Occipital lobe (tissue), 2 donors: ENCODE results near the gene RIN2. TPM values are rescaled to one million over a fixed set of nuclear protein-coding genes. Genes with fewer than 3 reads are reported as not detected.
A peak's percentile ranks its signal among the peaks of the same experiment; 100 is the strongest.
"Not testable (repeated sequence)": the region's sequence is repeated elsewhere in the genome, so short reads cannot be mapped to it uniquely, and the experiment has no call there.

Experiments used
- DNase-seq: peaks from one replicate; lab custom pipeline; 2025; lab: John Stamatoyannopoulos, UW
- total RNA-seq: library from RNA; depleted of rRNA; stranded (reverse); fragments of >200 nt; gene quantifications from one replicate; pipeline ENCODE4 v1.2.3, GENCODE V29; 2014

Gene RIN2
- total RNA-seq, 1 donor from 2014 or later: 20.0 TPM

DNA sequence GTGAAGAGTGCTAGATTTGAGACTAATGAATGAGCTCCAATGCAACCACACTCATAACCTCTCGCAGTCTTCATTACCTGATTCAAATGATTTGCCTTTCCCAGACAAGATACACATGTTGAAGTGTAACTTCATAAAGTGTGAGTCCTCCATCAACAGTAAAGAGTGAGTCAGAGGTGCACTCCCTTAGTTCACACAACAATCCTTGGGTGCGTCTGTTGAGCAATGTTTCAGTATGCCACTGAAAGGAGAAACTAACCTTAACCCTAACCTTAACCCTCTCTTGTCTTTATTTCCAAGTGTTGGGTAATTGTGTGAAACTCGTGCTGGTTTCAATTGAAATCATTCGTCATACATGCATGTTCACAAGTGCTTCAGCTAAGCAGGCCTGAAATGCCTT lies 21.0 kb upstream of the RIN2 start:
- no peak for DNase-seq

DNA sequence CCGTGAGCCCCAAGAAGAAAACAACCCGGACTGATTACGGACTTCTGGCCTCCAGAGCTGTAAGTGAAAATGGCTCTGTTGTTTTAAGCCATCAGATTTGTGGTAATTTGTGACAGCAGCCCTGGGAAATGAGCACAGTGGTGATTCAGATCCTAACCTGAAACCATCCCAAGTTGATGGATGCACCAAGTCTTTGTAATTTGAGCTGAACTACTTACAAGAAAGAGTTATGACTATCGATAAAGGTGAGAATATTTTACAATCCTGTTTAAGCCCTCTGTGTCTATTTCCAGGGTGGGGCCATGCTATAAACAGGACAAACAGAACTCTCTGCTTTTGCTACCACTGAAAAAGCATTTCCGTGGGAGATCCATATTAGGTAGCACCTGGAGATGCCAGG lies 19.1 kb upstream of the RIN2 start:
- DNase-seq: no peak

DNA sequence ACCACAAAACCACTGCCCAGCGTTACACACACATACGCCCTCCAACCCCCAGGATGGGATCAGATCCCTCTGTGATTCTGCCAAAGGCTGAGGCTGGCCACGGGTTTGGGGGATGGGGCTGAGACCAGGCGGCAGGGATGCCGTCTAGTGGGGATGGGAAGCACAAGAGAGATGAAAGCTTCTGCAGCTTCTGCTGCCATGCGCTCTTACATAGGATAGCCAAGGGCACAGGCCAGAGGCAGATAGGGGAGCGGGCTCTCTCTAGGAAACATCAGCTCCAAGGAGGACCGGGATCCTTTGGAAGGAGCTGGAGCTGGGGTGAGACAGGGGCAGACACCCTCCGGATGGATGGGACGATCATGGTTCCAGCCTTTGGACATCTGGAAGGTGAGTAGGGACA lies 18.7 kb upstream of the RIN2 start:
- no peak for DNase-seq

DNA sequence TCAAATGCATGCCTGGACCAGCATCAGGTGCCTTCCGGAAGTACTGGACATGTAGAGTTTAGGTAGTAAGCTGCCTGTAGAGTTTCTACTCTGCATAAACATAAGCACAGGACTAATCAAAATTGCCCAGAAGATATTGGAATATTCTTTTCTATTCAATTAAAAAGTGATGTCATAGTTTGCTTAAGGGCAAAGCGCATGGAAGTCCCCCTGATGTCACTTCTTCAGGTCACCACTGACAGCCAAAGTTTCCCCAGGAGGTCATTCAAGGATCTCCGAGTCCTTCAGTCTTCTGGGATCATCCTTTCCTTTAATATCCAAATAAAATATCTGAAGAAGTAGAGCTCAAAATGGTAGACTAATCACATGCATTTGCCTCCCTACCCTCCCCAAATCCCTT lies 17.5 kb upstream of the RIN2 start:
- DNase-seq: no peak

DNA sequence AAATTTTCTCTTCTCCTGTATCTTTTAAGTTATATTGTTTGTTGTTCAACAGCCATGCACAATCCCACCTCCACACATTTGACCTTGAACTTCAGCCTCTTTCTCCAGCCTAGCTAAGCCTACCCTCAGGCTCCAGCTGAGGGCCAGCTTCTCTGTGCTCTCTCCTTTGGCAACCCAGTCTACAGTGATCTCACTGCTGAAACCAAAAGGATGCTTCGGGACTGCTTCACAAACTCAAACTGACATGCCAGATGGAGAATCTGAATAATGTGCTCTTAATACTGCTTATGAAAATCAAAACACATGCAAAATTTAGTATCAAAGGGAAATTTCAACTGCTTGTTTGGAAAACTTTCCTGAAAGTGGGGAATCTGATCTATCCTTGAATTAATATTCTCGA lies 16.1 kb upstream of the RIN2 start:
- DNase-seq: no peak

DNA sequence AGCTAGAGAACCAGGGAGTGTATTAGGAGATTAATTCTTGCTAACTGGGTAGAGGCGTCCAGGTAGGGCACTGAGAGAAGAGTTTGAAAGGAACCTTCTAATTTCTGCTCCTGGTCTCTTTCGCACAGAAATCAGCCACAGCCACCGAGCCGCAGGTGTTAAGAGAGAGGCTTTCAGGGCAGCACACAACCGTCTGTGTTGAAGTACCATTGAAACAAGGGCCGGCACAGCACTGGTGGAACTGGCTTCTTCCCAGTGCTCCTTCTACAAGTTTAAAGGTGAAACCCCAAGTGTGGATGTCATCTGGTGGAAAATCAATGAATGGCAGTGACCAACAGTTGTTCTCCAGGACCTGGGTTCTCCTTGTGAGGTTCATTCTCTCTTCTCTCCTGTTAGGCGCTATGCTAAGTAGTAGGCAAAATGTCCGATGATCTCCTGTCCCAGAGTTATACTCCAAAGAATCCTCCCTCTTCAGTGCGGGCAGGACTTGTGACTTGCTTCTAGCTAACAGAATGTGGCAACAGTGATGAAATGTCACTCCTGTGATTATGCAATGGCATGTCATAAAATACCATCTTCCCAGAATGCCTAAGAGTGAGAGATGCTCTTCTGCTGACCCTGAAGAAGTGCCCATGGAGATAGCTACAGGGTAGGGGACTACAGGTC lies 15.0 kb upstream of the RIN2 start:
- no peak for DNase-seq

DNA sequence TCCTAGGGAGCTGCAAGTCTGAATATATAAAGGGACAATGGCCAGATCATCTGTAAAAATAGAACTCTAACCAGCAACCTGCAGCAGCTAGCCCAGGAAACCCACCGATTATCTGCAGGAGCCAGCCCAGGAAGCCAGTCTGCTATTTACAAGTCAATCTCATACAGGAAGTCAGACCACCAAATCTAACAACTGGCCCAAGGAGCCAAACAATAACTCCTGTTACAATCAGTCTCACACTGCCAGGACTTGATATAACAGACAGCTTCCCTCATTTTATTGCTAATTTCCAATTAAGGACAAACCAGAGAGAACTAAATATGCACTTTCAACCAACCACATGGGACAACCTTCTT lies 14.4 kb upstream of the RIN2 start:
- DNase-seq: no peak

DNA sequence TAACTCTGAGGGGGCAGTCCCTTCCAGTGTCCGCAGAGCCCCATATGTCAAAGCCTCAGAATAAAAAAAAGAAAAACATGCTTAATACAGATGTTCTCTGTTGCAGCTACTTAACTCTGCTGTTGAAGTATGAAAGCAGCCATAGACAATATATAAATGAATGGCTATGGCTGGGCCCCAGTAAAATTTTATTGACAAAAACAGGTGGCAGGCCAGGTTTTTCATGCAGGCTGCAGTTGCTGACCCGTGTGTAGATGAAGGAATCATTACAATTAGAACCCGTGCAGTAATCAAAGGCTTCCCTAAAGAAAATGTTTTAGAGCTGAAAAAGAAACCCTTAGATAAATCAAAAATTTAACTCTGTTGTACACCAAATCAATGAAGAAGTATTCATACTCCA lies 13.0 kb upstream of the RIN2 start:
- DNase-seq: no peak

DNA sequence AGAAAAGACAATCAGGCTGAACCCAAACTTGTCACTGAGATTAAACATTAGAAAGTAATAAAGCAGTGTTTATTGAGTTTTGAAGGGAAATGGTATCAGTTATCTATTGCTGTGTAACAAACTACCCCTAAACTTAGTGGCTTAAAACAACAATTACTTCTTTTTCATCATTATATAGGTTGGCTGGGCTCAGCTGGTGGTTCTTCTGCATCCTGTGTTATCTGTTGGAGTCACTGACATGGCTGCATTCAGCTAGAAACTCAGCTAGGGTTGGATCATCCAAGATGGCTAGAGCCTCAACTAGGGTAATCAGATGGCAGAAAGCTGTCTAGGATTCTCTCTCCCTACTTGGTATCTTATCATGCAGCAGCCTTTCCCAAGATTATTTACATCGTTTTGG lies 12.5 kb upstream of the RIN2 start:
- no peak for DNase-seq

DNA sequence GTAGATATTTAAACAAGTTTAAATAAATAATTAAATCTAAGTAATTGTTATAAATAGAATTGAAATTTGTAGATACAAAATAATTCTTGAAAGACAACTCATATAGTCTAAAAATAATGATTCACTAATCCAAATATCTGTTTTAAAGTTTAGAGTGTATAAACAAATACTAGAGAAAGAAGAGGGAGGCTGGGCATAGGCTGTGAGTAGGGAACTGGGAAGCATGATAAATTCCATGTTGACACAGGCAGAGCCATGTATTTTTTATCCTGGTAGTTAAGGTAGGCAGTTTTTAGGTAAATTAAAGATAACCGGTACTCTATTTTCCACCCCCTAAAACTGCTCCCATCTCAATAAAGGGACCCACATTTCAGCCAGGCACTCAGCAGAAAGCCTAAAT lies 11.7 kb upstream of the RIN2 start:
- DNase-seq: no peak

DNA sequence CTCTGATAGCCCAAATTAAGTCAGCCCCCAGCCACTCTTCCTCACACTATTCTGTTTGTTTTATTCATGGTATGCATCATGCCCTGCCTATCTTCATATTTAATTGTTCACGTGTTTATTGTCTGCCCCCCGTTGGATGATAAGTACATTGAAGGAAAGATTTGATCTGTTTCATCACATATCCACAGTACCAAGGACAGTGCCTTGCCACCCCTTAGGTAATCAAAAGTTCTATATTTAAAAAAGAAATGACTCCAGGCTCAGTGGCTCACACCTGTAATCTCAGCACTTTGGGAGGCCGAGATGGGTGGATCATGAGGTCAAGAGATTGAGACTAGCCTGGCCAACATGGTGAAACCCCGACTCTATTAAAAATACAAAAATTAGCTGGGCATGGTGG lies 10.2 kb upstream of the RIN2 start:
- no peak for DNase-seq

DNA sequence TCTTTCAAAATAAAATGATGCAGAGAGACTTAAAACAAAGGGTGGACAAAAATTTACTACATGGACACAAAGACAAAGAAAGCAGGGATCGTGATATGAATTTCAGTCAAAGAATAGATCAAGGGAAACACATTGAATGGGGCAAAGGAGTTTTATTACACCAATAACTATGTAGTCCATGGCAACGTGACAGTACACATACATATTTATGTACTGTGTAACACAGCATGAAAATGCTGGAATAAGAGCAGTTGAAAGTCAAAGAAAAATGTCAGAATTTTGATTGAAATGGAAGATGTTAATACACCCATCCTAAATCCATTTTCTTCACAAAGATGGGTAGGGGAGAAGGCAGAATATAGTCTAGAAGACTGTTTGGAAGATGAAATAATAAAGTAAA lies 9.4 kb upstream of the RIN2 start:
- no peak for DNase-seq

DNA sequence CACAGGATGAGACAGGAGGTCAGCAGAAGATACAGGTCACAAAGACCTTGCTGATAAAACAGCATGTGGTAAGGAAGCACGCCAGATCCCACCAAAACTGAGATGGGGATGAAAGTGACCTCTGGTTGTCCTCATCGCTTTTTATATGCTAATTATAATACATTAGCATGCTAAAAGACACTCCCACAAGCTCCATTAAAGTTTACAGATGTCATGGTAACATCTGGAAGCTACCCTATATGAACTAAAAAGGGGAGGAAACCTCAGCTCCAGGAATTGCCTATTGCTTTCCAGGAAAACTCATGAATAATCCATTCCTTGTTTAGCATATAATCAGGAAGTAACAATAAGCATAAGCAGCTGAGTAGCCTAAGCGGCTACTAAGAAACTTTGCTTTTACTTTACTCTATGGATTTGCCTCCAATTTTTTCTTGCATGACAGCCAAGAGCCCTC lies 8.4 kb upstream of the RIN2 start:
- DNase-seq: no peak

DNA sequence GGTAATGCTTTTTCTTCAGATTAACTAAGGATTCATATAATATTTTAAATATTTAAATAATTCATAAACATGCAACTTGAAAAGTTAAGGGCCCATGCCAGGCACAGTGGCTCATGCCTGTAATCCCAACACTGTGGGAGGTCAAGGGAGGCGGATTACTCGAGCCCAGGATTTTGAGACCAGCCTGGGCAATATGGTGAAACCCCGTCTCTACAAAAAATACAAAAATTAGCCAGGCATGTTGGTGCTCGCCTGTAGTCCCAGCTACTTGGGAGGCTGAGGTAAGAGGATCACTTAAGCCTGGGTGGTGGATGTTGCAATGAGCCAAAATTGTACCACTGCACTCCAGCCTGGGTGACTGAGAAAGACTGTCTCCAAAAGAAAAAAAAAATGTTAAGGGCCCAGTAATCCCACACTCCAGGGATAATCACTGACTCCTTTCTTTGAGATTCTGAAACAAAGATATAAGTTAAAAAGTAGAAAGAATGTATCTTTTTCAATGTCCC lies 7.9 kb upstream of the RIN2 start:
- DNase-seq: no peak

DNA sequence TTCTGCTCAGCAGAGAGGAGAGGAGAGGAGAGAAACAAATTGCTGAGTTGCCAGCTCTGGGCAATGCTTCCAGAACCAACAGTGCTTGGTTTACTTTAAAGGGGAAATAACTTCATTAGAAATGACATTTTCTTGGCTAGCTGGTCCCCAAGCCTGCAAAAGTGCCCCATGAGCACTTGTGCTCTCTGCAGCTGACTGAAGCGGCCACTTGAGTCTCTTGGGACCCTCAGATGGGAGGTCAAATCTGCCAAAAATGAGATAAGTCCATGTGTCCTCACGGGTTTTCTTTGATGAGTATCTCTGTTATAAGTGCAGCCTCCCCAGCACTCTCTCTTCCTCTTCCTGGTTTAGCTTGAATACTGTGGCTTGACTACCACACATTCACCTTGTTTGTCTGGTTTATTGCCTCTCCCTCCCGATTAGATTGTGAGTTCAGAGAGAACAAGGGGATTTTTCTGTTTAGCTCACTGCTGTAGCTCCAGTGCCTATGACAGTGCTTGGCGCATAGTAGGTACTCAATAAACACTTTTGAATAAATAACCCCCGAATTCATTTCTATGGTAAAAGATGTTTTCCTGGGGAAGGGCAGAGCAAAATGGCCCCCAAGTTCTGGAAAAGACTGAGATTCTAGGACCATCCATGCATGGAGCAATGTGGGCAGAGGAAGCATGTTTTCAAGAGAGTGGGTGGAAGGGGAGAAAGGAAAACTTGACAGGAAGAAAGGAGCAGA lies 7.0 kb upstream of the RIN2 start:
- no peak for DNase-seq

DNA sequence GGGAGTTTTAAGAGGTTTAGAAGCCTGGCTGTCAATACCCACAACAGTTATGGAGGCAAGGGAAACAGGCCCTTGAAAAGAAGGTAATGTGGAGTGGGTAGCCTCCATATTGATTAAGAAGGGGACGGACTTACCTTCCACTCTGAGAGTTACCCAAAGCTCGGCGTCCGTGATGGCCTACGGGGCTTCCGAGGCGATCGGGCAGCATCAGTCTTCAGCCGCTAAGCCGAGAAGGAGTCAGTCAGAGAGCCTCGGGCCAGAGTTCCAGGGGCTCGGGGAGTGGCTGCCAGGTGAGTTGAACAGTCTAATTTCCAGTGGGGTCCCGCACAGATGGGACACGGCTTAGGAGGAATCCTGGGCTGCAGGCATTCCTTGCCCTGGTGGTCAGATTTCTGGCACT lies 3.9 kb upstream of the RIN2 start:
- DNase-seq: not testable (repeated sequence)

DNA sequence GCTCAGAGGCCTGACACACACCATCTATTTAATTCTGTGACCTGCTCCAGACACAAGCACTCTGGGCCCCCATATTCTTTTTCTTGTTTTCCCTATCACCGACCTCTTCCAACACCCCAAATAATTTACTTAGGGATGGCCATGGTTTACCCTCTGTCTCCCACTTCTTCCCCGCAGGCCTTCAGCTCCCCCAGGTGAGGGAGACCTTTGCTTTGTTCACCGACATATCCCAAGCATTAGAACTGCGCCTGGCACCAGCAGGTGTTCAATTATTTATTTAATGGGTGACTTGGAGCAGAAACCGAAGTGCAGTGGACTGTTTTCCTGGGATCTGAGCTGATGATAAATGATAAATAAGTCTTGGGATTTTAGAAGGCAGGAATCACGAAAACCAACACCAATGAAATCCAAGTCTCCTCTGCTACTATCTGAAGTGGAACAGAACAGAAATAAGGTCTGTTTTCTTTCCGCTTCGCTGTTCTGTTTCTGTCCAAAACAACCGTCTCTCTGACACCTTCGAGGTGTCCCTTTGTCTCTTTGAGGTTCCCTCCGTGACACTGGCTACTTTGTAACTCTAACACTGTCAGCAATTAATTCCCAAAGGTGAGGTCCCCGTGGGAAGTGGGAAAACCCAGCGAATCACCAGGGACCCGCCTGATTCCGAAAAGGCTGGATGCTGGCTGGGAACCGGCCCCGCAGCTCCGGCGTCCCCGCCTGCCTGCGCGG lies 1.1 kb upstream of the RIN2 start:
- DNase-seq: no peak

DNA sequence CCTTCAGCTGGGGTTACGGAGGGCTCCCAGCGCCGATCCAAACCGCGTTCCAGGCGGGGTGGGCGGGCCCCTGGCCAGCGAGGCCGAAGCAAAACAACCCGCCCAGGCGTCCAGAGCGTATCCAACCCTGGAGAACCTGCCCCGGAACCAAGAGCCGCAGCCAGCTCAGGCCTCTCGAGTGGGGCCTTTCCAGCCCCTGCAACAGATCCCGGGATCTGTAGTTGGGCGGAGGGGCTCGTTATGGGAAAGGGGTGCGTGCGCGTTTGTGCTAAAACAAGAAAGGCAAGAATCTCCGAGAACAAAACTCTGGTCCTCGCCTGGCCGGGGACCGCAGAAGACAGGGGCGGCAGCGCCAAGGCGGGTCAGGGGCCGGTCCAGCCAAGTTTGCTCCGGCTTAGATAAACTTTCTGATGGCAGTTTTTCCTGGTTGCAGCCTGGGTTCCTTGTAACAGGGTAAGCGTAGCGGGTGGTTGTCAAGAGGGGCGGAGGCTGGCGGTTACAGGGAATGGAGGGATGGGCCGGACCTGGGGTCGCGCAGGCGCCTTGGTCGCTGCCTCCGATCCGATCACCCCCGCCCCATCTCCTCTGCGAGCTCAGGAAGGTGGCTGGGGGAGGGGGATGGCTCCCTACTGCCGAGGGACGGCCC lies 448 bp upstream of the RIN2 start:
- peak; percentile 49 for DNase-seq

DNA sequence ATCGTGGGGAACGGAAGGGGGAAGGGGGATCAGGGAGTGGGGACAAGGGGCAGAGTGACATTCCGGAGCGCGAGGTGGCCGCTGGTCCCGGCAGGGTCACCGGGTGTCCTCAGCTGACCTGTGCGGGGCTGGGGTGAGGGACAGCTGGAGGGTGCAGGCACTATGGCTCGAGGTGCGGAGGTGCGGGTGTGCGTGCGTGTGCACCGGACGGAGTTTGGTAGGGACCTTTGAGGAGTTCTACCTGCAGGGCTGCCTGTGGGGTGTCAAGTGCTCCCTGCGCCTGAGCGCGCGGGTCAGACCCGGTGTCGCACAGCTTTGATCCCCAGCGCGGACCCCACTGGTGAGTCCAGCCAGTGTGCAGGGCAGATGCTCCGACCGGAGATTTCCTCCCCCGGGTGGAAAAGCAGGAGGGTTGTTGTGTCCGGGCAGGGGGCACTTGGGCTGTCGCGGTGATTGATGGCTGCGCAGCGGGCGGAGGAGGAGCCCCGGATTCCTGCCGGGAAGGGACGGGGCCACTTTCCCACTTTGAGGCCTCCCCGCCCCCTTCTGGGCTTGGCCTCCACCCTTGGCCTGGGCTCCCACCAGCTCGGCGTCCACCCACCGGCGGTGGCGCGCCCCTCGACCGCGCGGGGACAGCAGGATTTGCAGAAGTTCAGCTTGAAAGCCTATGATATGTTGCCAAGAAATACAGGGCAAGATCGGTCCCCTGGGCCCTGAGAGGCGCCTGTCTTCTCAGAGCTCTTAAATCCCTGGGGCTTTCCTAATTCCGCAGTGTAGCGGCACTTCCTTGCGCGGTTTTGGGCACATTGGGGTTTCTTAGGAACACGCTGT lies 658 bp downstream of the RIN2 start:
- DNase-seq: peak; percentile 37

DNA sequence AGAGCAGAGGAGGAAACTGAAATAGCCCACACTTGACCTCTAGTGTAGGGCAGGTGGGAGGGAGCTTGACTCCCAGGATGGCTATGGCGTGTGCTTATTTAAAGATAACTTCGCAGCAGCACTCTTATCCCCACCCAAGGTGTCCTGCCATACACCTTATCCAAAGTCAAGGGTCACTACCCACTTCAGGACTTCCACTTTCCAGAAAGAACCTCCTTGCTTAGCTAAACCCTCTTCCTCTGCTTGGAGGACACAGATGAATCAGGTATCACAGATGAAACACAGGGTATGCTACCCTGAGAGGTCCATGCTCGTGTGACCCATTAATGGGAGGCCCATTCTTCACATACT lies 2.3 kb downstream of the RIN2 start:
- no peak for DNase-seq

DNA sequence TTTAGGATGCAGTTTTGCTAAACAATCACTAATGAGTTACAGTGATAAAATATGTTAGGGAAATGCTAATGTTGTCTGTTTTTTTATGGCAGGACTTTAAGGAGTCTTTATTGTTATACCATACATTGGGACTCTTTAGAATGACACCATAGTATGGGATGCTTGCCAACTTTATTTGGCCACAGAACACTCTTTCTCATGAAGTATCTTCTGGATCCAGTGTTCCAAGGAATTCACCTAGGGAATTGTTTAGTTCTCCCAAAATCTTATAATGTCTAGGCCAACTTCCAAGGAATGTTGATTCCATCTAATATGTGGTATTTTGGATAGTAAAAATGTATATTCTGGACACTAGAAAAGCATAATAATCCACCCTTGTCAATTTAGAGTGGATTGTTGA lies 3.3 kb downstream of the RIN2 start:
- no peak for DNase-seq
